ENCODE measurements around the gene OR2M7. TPM values are rescaled to one million over a fixed set of nuclear protein-coding genes. Genes with fewer than 3 reads are reported as not detected.
"Not testable (repeated sequence)": the region's sequence is repeated elsewhere in the genome, so short reads cannot be mapped to it uniquely, and the experiment has no call there.

OR2M7 gene
- polyA plus RNA-seq (ENCODE audit: insufficient read length): not detected

- no peak for DNase-seq
Observed at GRCh38 chr1:248324468-248324867, at the start of gene OR2M7. TSS of gene OR2M7 (minus strand) at chr1:248324568. CDS start at chr1:248324568, 0 bp downstream.

- DNase-seq: no peak
Observed at GRCh38 chr1:248373761-248374160, 49.4 kb upstream of the OR2M7 start.

- no peak for DNase-seq
Observed at GRCh38 chr1:248372394-248372793, 48.0 kb upstream of the OR2M7 start.

- DNase-seq: no peak
Observed at GRCh38 chr1:248366609-248367008, 42.2 kb upstream of the OR2M7 start.

GRCh38 chr1:248361121-248361715 lies 36.9 kb upstream of the OR2M7 start, which contains the start of gene OR2T4:
TSS of gene OR2T4 (plus strand) at chr1:248361665. CDS start at chr1:248361665, 0 bp downstream.
- no peak for DNase-seq

- no peak for DNase-seq
Observed at GRCh38 chr1:248359415-248359814, 35.0 kb upstream of the OR2M7 start.

GRCh38 chr1:248348475-248348874 lies 24.1 kb upstream of the OR2M7 start, which contains the start of gene OR14C36:
TSS of gene OR14C36 (plus strand) at chr1:248348775. CDS start at chr1:248348775, 0 bp downstream.
- DNase-seq: no peak

GRCh38 chr1:248343451-248343850 lies 19.1 kb upstream of the OR2M7 start:
- DNase-seq: no peak

GRCh38 chr1:248316796-248317195 lies 7.6 kb downstream of the OR2M7 start:
- no peak for DNase-seq

- DNase-seq: not testable (repeated sequence)
Observed at GRCh38 chr1:248306740-248307139, 17.6 kb downstream of the OR2M7 start.

GRCh38 chr1:248306103-248306502 lies 18.3 kb downstream of the OR2M7 start:
- DNase-seq: no peak

- DNase-seq: not testable (repeated sequence)
Observed at GRCh38 chr1:248305672-248306071, 18.7 kb downstream of the OR2M7 start.

- DNase-seq: no peak
Observed at GRCh38 chr1:248303324-248303723, 21.0 kb downstream of the OR2M7 start, which contains the start of gene OR2T12. TSS of gene OR2T12 (minus strand) at chr1:248303424. CDS start at chr1:248295578, 7,846 bp downstream.

- DNase-seq: no peak
Observed at GRCh38 chr1:248288391-248288790, 36.0 kb downstream of the OR2M7 start.

GRCh38 chr1:248277876-248278275 lies 46.5 kb downstream of the OR2M7 start, which contains the start of gene OR2T33:
TSS of gene OR2T33 (minus strand) at chr1:248277976. CDS start at chr1:248273814, 4,162 bp downstream.
- DNase-seq: no peak

Other genes with a start within 250 kb of the OR2M7 start
- not detected for gene OR2L13, start 229.4 kb downstream of the OR2M7 start, polyA plus RNA-seq (ENCODE audit: insufficient read length)
- gene OR2M5, start 179.4 kb downstream of the OR2M7 start, polyA plus RNA-seq (ENCODE audit: insufficient read length): not detected
- gene OR2M2, start 149.7 kb downstream of the OR2M7 start, polyA plus RNA-seq (ENCODE audit: insufficient read length): not detected
- 0.03 TPM for gene OR2M3, start 127.3 kb downstream of the OR2M7 start, polyA plus RNA-seq (ENCODE audit: insufficient read length)
- not detected for gene OR2M4, start 93.2 kb downstream of the OR2M7 start, polyA plus RNA-seq (ENCODE audit: insufficient read length)
- gene OR2T33, start 46.6 kb downstream of the OR2M7 start, polyA plus RNA-seq (ENCODE audit: insufficient read length): not detected
- gene OR2T12, start 21.1 kb downstream of the OR2M7 start, polyA plus RNA-seq (ENCODE audit: insufficient read length): not detected
- gene OR14C36, start 24.2 kb upstream of the OR2M7 start, polyA plus RNA-seq (ENCODE audit: insufficient read length): not detected
- gene OR2T4, start 37.1 kb upstream of the OR2M7 start, polyA plus RNA-seq (ENCODE audit: insufficient read length): not detected
- not detected for gene OR2T6, start 51.2 kb upstream of the OR2M7 start, polyA plus RNA-seq (ENCODE audit: insufficient read length)
- not detected for gene OR2T1, start 78.5 kb upstream of the OR2M7 start, polyA plus RNA-seq (ENCODE audit: insufficient read length)
- gene OR2T2, start 121.1 kb upstream of the OR2M7 start, polyA plus RNA-seq (ENCODE audit: insufficient read length): not detected
- not detected for gene OR2T3, start 148.8 kb upstream of the OR2M7 start, polyA plus RNA-seq (ENCODE audit: insufficient read length)
- gene OR2T5, start 164.0 kb upstream of the OR2M7 start, polyA plus RNA-seq (ENCODE audit: insufficient read length): not detected
- not detected for gene OR2G6, start 183.5 kb upstream of the OR2M7 start, polyA plus RNA-seq (ENCODE audit: insufficient read length)
- not detected for gene OR2T29, start 238.2 kb upstream of the OR2M7 start, polyA plus RNA-seq (ENCODE audit: insufficient read length)

All from hindlimb muscle (tissue), 1 donor.